ENCODE data around the gene VAMP4. TPM values are rescaled to one million over a fixed set of nuclear protein-coding genes. Genes with fewer than 3 reads are reported as not detected.
"Not testable (repeated sequence)": the region's sequence is repeated elsewhere in the genome, so short reads cannot be mapped to it uniquely, and the experiment has no call there.

Gene VAMP4
- total RNA-seq, 1 donor from 2014 or later = 16.2 TPM

GRCh38 chr1:171663036-171663853, 78.6 kb downstream of the VAMP4 start:
- no peak overlapping the region for H3K4me3 ChIP-seq
- no peak overlapping the region for H3K27ac ChIP-seq
- H3K36me3 ChIP-seq = no peaks in the 10 kb centered on the region
- no peaks in the 10 kb centered on the region for H3K9me3 ChIP-seq (ENCODE audit: low read depth)
- H3K4me1 ChIP-seq = peaks cover 17% of the 10 kb centered on the region
- no peaks in the 10 kb centered on the region for H3K27me3 ChIP-seq
- no peaks in the 10 kb centered on the region for H3F3A ChIP-seq (ENCODE audit: low read depth)
- no peak overlapping the region for H3K9ac ChIP-seq
- H3K27me3 Mint-ChIP-seq (ENCODE audit: insufficient read depth, low read depth) = no peaks in the 10 kb centered on the region
- peak overlapping the region; percentile 17 for H2AFZ ChIP-seq (replicated peaks)
- H3K27ac Mint-ChIP-seq = no peak overlapping the region
- no peaks in the 10 kb centered on the region for H4K20me1 ChIP-seq (ENCODE audit: low read depth)
- no peaks in the 10 kb centered on the region for H3K36me3 Mint-ChIP-seq
- TF ChIP-seq EZH2phosphoT487 (IDR thresholded peaks at IDR 0.05) (no peak), EZH2 (IDR thresholded peaks at IDR 0.05) (no peak), CTCF (IDR thresholded peaks at IDR 0.05) (no peak)
- no peaks in the 10 kb centered on the region for H3K9me3 Mint-ChIP-seq
- peaks cover 3% of the 10 kb centered on the region for H3K4me1 Mint-ChIP-seq
- no peak overlapping the region for H3K4me2 ChIP-seq
- H3K4me3 Mint-ChIP-seq = no peak overlapping the region
- H3K79me2 ChIP-seq (ENCODE audit: low read depth) = no peaks in the 10 kb centered on the region
- DNase-seq (ENCODE audit: low spot score) = no peak

- no peaks in the 10 kb centered on the region for H3K27me3 Mint-ChIP-seq (ENCODE audit: insufficient read depth, low read depth)
- H4K20me1 ChIP-seq (ENCODE audit: low read depth) = no peaks in the 10 kb centered on the region
- H3K27ac ChIP-seq = no peak overlapping the region
- peaks cover 17% of the 10 kb centered on the region for H3K4me1 ChIP-seq
- H3K36me3 ChIP-seq = no peaks in the 10 kb centered on the region
- DNase-seq (ENCODE audit: low spot score) = no peak
- H3K27ac Mint-ChIP-seq = no peak overlapping the region
- no peaks in the 10 kb centered on the region for H3K27me3 ChIP-seq
- no peaks in the 10 kb centered on the region for H3K79me2 ChIP-seq (ENCODE audit: low read depth)
- no peaks in the 10 kb centered on the region for H3K36me3 Mint-ChIP-seq
- TF ChIP-seq EZH2 (IDR thresholded peaks at IDR 0.05) (no peak), EZH2phosphoT487 (IDR thresholded peaks at IDR 0.05) (no peak), CTCF (IDR thresholded peaks at IDR 0.05) (no peak)
- H3K4me3 ChIP-seq = no peak overlapping the region
- no peak overlapping the region for H3K4me3 Mint-ChIP-seq
- H3F3A ChIP-seq (ENCODE audit: low read depth) = no peaks in the 10 kb centered on the region
- no peaks in the 10 kb centered on the region for H3K9me3 ChIP-seq (ENCODE audit: low read depth)
- peaks cover 7% of the 10 kb centered on the region for H3K4me1 Mint-ChIP-seq
- no peak overlapping the region for H3K4me2 ChIP-seq
- H2AFZ ChIP-seq (replicated peaks) = peak overlapping the region; percentile 82
- no peaks in the 10 kb centered on the region for H3K9me3 Mint-ChIP-seq
- no peak overlapping the region for H3K9ac ChIP-seq
Observed at GRCh38 chr1:171661076-171661650, 80.7 kb downstream of the VAMP4 start.

- H3K4me2 ChIP-seq; H3K9ac ChIP-seq; H2AFZ ChIP-seq (replicated peaks); H3K4me1 ChIP-seq; H3K36me3 Mint-ChIP-seq; H3K4me3 ChIP-seq; H3F3A ChIP-seq (ENCODE audit: low read depth); H4K20me1 ChIP-seq (ENCODE audit: low read depth); H3K4me3 Mint-ChIP-seq; H3K27ac Mint-ChIP-seq; H3K27me3 ChIP-seq; DNase-seq (ENCODE audit: low spot score); H3K9me3 Mint-ChIP-seq; H3K79me2 ChIP-seq (ENCODE audit: low read depth); H3K27ac ChIP-seq; H3K27me3 Mint-ChIP-seq (ENCODE audit: insufficient read depth, low read depth); H3K36me3 ChIP-seq; H3K9me3 ChIP-seq (ENCODE audit: low read depth): not testable (repeated sequence)
- peaks cover 22% of the 10 kb centered on the region for H3K4me1 Mint-ChIP-seq
Observed at GRCh38 chr1:171656206-171656605, 85.7 kb downstream of the VAMP4 start.

- Mint-ChIP-seq H3K36me3 (no peaks in the 10 kb centered on the region), H3K9me3 (no peaks in the 10 kb centered on the region), H3K27ac (peak overlapping the region; percentile 65), H3K4me3 (no peak overlapping the region), H3K4me1 (peaks cover 21% of the 10 kb centered on the region), H3K27me3 (ENCODE audit: insufficient read depth, low read depth) (peaks cover 2% of the 10 kb centered on the region)
- Histone ChIP-seq H2AFZ (replicated peaks) (peak overlapping the region; percentile 99), H3K4me1 (no peaks in the 10 kb centered on the region), H3K36me3 (no peaks in the 10 kb centered on the region), H3K9ac (no peak overlapping the region), H3K9me3 (ENCODE audit: low read depth) (no peaks in the 10 kb centered on the region), H3K4me2 (no peak overlapping the region), H3K27me3 (no peaks in the 10 kb centered on the region), H3K79me2 (ENCODE audit: low read depth) (no peaks in the 10 kb centered on the region), H3F3A (ENCODE audit: low read depth) (no peaks in the 10 kb centered on the region), H4K20me1 (ENCODE audit: low read depth) (no peaks in the 10 kb centered on the region), H3K4me3 (no peak overlapping the region), H3K27ac (no peak overlapping the region)
- no peak for TF ChIP-seq CTCF (IDR thresholded peaks at IDR 0.05)
- no peak for TF ChIP-seq EZH2 (IDR thresholded peaks at IDR 0.05)
- TF ChIP-seq EZH2phosphoT487 (IDR thresholded peaks at IDR 0.05) = no peak
- no peak for DNase-seq (ENCODE audit: low spot score)
Observed at GRCh38 chr1:171655746-171656116, 86.1 kb downstream of the VAMP4 start.

Measured in neural progenitor cell (in vitro differentiated cells).